Upper lobe of left lung (tissue), 6 donors: ENCODE measurements around the gene AP2A2. TPM values are rescaled to one million over a fixed set of nuclear protein-coding genes. Genes with fewer than 3 reads are reported as not detected.

Experiments used
- ATAC-seq, 2 donors: fragments of 200-7000 bp; cut with Tn5 transposase; one replicate each; pipeline ENCODE4 v1.9.1; 2022; ENCODE audit warnings: mild to moderate bottlenecking in 2 of 2, moderate library complexity in 2 of 2; ENCODE audit not compliant: low FRiP score in 2 of 2
- DNase-seq, 2 donors: peaks; one replicate each; pipeline ENCODE4 v3.0.0-alpha.2; 2019 to 2020
- H3K27ac ChIP-seq, 4 donors: fragments of 200-600 bp; sonication (generic); one replicate each; pipeline ENCODE4 v1.5.1; 2016 to 2019
- H3K27me3 ChIP-seq, 4 donors: fragments of 200-600 bp; sonication (generic); one replicate each; pipeline ENCODE4 v1.5.1; 2017 to 2019
- H3K36me3 ChIP-seq, 4 donors: fragments of 200-600 bp; sonication (generic); one replicate each; pipeline ENCODE4 v1.5.1; 2016 to 2019
- H3K4me1 ChIP-seq, 4 donors: fragments of 200-600 bp; sonication (generic); one replicate each; pipeline ENCODE4 v1.5.1; 2018 to 2019
- H3K4me3 ChIP-seq, 4 donors: fragments of 200-600 bp; sonication (generic); one replicate each; pipeline ENCODE4 v1.5.1; 2017 to 2019; ENCODE audit warnings: mild to moderate bottlenecking in 2 of 4, moderate library complexity in 1 of 4
- H3K9me3 ChIP-seq, 4 donors: fragments of 200-600 bp; sonication (generic); one replicate each; pipeline ENCODE4 v1.5.1; 2018 to 2019
- EP300 ChIP-seq, 4 donors: sonication (generic); formaldehyde crosslinking; IDR thresholded peaks; one replicate each; pipeline ENCODE4 v1.5.1; 2017; ENCODE audit warnings: antibody characterized with exemption in 4 of 4, control low read depth in 2 of 4
- POLR2A ChIP-seq, 4 donors: fragments of 450-650 bp; IDR thresholded peaks; one replicate each; pipeline ENCODE4 v1.5.1; 2016 to 2017; ENCODE audit warnings: antibody characterized with exemption in 4 of 4, mild to moderate bottlenecking in 2 of 4
- POLR2AphosphoS5 ChIP-seq, 2 donors: sonication (generic); formaldehyde crosslinking; IDR thresholded peaks; one replicate each; pipeline ENCODE4 v1.5.1; 2017; ENCODE audit warnings: antibody characterized with exemption in 2 of 2
- WGBS, 2 donors: methylation state at CpG; one replicate each; pipeline ENCODE4 v1.1.5; 2017 to 2018; 5-methylcytosine and 5-hydroxymethylcytosine counted together
- total RNA-seq, 6 donors: library from RNA; depleted of rRNA in 4 of 6; stranded (reverse); fragments of >200 nt in 4 of 6; gene quantifications; one replicate each; pipeline versions ENCODE4 v1.1.0 to v1.2.1, GENCODE V29; 2016 to 2021
- TF ChIP-seq, protein P1 (sequence below), 6 experiments: fragments of 450-650 bp in 4 of 6; fragments of 200-600 bp in 2 of 6; sonication (generic) in 2 of 6; IDR thresholded peaks; one replicate each; pipeline ENCODE4 v1.5.1; 2016 to 2019; ENCODE audit warnings: antibody characterized with exemption in 6 of 6
- donor health status: DM: no; HTN: no; CAD: no; lungs with moderate emphysema.
- donor health status: DM: no; HTN: yes; CAD: no; lungs with severe emphysema.

AP2A2 gene
- total RNA-seq, 6 donors from 2014 or later: 55.7 to 273 (median 103) TPM

DNA sequence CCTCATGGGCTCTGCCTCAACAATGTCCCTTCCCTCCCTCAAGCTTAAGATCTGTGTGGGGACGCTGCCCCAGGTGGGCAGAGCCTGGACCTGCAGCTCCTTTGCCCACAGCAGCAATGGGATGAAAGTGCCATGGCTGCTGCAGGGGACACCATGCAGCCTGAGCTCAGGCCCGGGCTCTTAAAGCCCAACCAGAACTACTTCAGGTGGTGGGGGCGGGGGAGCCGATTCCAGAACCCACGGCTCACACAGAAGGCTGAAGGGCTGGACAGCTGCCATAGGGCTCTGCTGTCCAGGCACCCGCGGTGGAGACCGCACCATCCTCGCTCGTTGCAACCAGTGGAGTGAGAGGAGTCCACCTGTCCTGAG, 27.5 kb upstream of the AP2A2 start:
- Histone ChIP-seq H3K27ac (no peak overlapping the region), H3K9me3 (no peaks in the 10 kb centered on the region), H3K4me3 (no peak overlapping the region), H3K4me1 (no peaks in the 10 kb centered on the region), H3K27me3 (no peaks in the 10 kb centered on the region), H3K36me3 (peaks cover 11 to 53% (median 50%) of the 10 kb centered on the region in 4 donors)
- peak in 1 of 2 donors; percentile 71 for DNase-seq
- TF ChIP-seq EP300 (IDR thresholded peaks at IDR 0.05): no peak
- no peak for TF ChIP-seq POLR2AphosphoS5 (IDR thresholded peaks at IDR 0.05)
- TF ChIP-seq, protein P1, sequence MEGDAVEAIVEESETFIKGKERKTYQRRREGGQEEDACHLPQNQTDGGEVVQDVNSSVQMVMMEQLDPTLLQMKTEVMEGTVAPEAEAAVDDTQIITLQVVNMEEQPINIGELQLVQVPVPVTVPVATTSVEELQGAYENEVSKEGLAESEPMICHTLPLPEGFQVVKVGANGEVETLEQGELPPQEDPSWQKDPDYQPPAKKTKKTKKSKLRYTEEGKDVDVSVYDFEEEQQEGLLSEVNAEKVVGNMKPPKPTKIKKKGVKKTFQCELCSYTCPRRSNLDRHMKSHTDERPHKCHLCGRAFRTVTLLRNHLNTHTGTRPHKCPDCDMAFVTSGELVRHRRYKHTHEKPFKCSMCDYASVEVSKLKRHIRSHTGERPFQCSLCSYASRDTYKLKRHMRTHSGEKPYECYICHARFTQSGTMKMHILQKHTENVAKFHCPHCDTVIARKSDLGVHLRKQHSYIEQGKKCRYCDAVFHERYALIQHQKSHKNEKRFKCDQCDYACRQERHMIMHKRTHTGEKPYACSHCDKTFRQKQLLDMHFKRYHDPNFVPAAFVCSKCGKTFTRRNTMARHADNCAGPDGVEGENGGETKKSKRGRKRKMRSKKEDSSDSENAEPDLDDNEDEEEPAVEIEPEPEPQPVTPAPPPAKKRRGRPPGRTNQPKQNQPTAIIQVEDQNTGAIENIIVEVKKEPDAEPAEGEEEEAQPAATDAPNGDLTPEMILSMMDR (IDR thresholded peaks at IDR 0.05): no peak
- no peak for TF ChIP-seq POLR2A (IDR thresholded peaks at IDR 0.05)
- ATAC-seq: no peak
- WGBS, 2 donors: 76 to 100% methylated on average over 1 to 5 of the region's 10 CpGs

DNA sequence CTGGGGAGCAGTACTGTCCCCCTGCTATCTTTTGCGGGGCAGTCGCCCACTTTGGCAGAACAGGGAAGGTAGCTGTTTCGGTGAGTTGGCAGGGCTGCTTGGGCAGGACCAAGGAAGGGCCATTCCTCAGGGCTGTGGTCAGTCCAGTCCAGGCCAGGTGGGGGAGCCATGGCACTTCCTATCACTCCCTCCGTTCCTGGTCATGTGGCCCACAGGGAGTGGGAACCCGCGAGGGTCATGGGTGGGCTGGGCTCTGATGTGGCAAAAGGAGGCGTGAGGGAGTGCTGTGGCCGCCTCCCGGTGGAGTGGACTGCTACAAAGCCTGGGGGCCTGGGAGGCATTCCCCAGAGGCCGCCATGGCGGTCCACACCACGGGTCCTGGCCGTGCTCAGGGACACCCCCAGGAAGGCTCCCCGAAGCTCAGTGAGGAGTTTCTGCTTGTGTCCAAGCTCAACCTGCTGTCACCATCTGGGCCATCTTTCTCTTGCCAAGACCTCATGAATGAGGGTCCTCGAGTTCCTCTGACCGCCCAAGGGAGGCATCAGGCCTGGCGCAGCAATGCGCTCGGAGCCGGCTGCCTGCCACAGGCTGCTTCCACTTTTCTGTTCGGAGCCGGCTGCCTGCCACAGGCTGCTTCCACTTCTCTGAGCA, 27.0 kb upstream of the AP2A2 start:
- H3K27me3 ChIP-seq: no peaks in the 10 kb centered on the region
- H3K27ac ChIP-seq: no peak overlapping the region
- peaks cover 13 to 58% (median 54%) of the 10 kb centered on the region in 4 donors for H3K36me3 ChIP-seq
- H3K4me3 ChIP-seq: no peak overlapping the region
- TF ChIP-seq, protein P1 (IDR thresholded peaks at IDR 0.05): peak in 2 of 6 experiments; percentile 13 to 20
- no peak for TF ChIP-seq POLR2A (IDR thresholded peaks at IDR 0.05)
- peak in 1 of 2 donors; percentile 8 for ATAC-seq
- no peaks in the 10 kb centered on the region for H3K9me3 ChIP-seq
- no peaks in the 10 kb centered on the region for H3K4me1 ChIP-seq
- 89% methylated on average over 17 to 21 of the region's 22 CpGs for whole genome bisulfite sequencing, 2 donors
- DNase-seq: peak in 1 of 2 donors; percentile 66

DNA sequence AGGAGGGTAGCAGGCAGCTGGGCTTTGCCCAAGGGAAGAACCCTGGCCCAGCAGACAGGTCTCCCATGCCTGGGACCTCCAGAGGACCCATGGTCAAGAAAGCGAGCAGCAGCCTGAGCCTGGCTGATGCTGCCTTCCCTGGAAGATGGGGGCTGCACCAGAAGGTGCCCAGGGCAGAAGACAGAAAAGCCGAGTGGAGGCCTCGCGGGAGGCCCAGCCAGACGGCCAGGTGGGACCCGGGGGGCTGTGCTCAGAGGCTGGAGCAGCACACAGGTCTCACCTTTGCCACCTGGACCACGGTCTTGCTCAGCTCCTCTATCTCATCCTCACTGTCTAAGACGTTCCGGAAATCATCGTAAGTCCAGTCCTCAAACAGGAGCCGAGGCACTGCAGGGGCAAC, 25.9 kb upstream of the AP2A2 start:
- no peaks in the 10 kb centered on the region for H3K27me3 ChIP-seq
- 92 to 99% methylated on average over 8 to 10 of the region's 11 CpGs for WGBS, 2 donors
- no peak for ATAC-seq
- H3K27ac ChIP-seq: no peak overlapping the region
- no peaks in the 10 kb centered on the region for H3K4me1 ChIP-seq
- no peaks in the 10 kb centered on the region for H3K9me3 ChIP-seq
- H3K36me3 ChIP-seq: peaks cover 18 to 69% (median 64%) of the 10 kb centered on the region in 4 donors
- TF ChIP-seq EP300 (IDR thresholded peaks at IDR 0.05) (no peak), POLR2A (IDR thresholded peaks at IDR 0.05) (no peak), POLR2AphosphoS5 (IDR thresholded peaks at IDR 0.05) (no peak)
- TF ChIP-seq, protein P1 (IDR thresholded peaks at IDR 0.05): no peak
- DNase-seq: peak in 1 of 2 donors; percentile 49
- no peak overlapping the region for H3K4me3 ChIP-seq

DNA sequence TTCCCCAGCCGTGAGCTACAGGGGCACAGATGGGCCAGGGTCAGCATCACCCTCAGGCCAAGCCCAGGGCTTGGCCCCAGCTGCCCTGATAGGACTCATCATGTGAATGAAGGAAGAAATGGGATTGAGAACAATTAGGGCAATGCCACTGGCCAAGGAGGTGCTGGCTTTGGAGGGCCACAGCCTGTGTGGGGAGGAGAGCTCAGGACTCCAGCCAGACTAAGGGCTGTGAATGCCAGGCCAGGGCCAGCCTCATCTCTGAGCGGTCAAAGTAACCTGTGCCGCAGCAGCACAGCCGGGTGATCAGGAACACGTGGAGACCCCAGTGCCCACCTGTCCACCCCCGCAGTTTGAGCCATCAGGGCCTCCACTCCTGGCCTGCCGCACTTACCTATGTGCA, 25.1 kb upstream of the AP2A2 start:
- DNase-seq: no peak
- peaks cover 18 to 72% (median 65%) of the 10 kb centered on the region in 4 donors for H3K36me3 ChIP-seq
- WGBS, 2 donors: 90 to 100% methylated on average over 3 of the region's 7 CpGs
- H3K27me3 ChIP-seq: no peaks in the 10 kb centered on the region
- H3K27ac ChIP-seq: no peak overlapping the region
- H3K4me3 ChIP-seq: no peak overlapping the region
- H3K4me1 ChIP-seq: no peaks in the 10 kb centered on the region
- TF ChIP-seq, protein P1 (IDR thresholded peaks at IDR 0.05): no peak
- TF ChIP-seq POLR2AphosphoS5 (IDR thresholded peaks at IDR 0.05) (no peak), EP300 (IDR thresholded peaks at IDR 0.05) (no peak), POLR2A (IDR thresholded peaks at IDR 0.05) (no peak)
- no peak for ATAC-seq
- no peaks in the 10 kb centered on the region for H3K9me3 ChIP-seq
